B cell (primary cell): Measurements from ENCODE around the gene CCDC106. TPM values are rescaled to one million over a fixed set of nuclear protein-coding genes. Genes with fewer than 3 reads are reported as not detected.
A peak's percentile ranks its signal among the peaks of the same experiment; 100 is the strongest.

Source experiments
- ATAC-seq: fragments of 200-7000 bp; cut with Tn5 transposase; one replicate; pipeline ENCODE4 v1.10.0; 2021; ENCODE audit warnings: low read depth, mild to moderate bottlenecking, moderate number of reproducible peaks, moderate library complexity
- CTCF ChIA-PET: fragments of 350-600 bp; sonication (Branson Sonifier 250); formaldehyde crosslinking; loops from one replicate; lab custom pipeline; 2021; ENCODE audit warnings: antibody characterized with exemption, inconsistent platforms; lab: Charles Lee
- POLR2A ChIA-PET: fragments of 350-600 bp; sonication (Branson Sonifier 250); formaldehyde crosslinking; loops from one replicate; lab custom pipeline; 2021; ENCODE audit warnings: antibody characterized with exemption; lab: Charles Lee
- DNase-seq: peaks from one replicate; pipeline ENCODE4 v3.0.0; 2013
- H2AFZ ChIP-seq: 2 replicates; pipeline ENCODE4 v1.6.1; 2012; ENCODE audit warnings: mild to moderate bottlenecking, low read depth, low read length; ENCODE audit not compliant: insufficient read depth, poor library complexity, severe bottlenecking
- H3K27ac ChIP-seq, 2 donors: 1 replicate in 1 of 2; 2 replicates in 1 of 2; pipeline ENCODE4 v1.5.1; 2012 to 2013; ENCODE audit warnings: low read length in 2 of 2, mild to moderate bottlenecking in 2 of 2, moderate library complexity in 1 of 2
- H3K27me3 ChIP-seq, 4 experiments: fragments of 200-600 bp in 1 of 4; sonication (generic) in 1 of 4; replicated peaks in 1 of 4; 1 replicate in 2 of 4; 2 replicates in 2 of 4; pipeline versions ENCODE4 v1.6.1 to v1.7.0; 2013 to 2016; ENCODE audit warnings: low read length in 3 of 4, mild to moderate bottlenecking in 2 of 4, mixed read lengths in 1 of 4, moderate library complexity in 1 of 4; ENCODE audit not compliant: insufficient read depth in 4 of 4, control insufficient read depth in 3 of 4; ENCODE audit errors: control extremely low read depth in 1 of 4
- H3K36me3 ChIP-seq, 2 experiments: replicated peaks in 1 of 2; 1 replicate in 1 of 2; 2 replicates in 1 of 2; pipeline versions ENCODE4 v1.6.1 to v1.7.1; 2013; ENCODE audit warnings: low read length in 1 of 2; ENCODE audit not compliant: insufficient read depth in 2 of 2, control insufficient read depth in 1 of 2; ENCODE audit errors: control extremely low read depth in 1 of 2, extremely low read depth in 1 of 2
- H3K4me1 ChIP-seq, 2 donors: fragments of 200-600 bp in 1 of 2; sonication (generic) in 1 of 2; 1 replicate in 1 of 2; 2 replicates in 1 of 2; pipeline versions ENCODE4 v1.5.1 to v1.6.1; 2013 to 2017; ENCODE audit warnings: low read length in 2 of 2; ENCODE audit not compliant: control insufficient read depth in 2 of 2, insufficient read depth in 2 of 2
- H3K4me2 ChIP-seq: replicated peaks from 2 replicates; pipeline ENCODE3; 2012; ENCODE audit warnings: mild to moderate bottlenecking, low read depth, low read length; ENCODE audit not compliant: poor library complexity, severe bottlenecking
- H3K4me3 ChIP-seq, 5 experiments: fragments of 200-600 bp in 1 of 5; sonication (generic) in 1 of 5; 1 replicate in 3 of 5; 2 replicates in 2 of 5; pipeline versions ENCODE4 v1.5.1 to v1.7.0; 2011 to 2016; ENCODE audit warnings: low read length in 4 of 5, mild to moderate bottlenecking in 4 of 5, low read depth in 2 of 5, control low read depth in 1 of 5, moderate library complexity in 1 of 5; ENCODE audit not compliant: insufficient read depth in 1 of 5; ENCODE audit errors: control extremely low read depth in 1 of 5, extremely low read depth in 1 of 5
- H3K79me2 ChIP-seq: fragments of 200-600 bp; sonication (generic); one replicate; pipeline ENCODE4 v1.6.0; 2016; ENCODE audit warnings: low read length; ENCODE audit not compliant: control insufficient read depth, insufficient read depth
- H3K9ac ChIP-seq: fragments of 200-600 bp; sonication (generic); 2 replicates; pipeline ENCODE4 v1.6.1; 2017; ENCODE audit warnings: mild to moderate bottlenecking, low read length, moderate library complexity
- H3K9me3 ChIP-seq, 3 donors: one replicate each; pipeline versions ENCODE4 v1.6.1 to v1.7.1; 2013; ENCODE audit warnings: low read length in 2 of 3; ENCODE audit not compliant: control insufficient read depth in 2 of 3, insufficient read depth in 1 of 3; ENCODE audit errors: control extremely low read depth in 1 of 3
- H4K20me1 ChIP-seq: 2 replicates; pipeline ENCODE4 v1.6.0; 2012; ENCODE audit warnings: mild to moderate bottlenecking, low read length; ENCODE audit not compliant: insufficient read depth, control insufficient read depth, poor library complexity, severe bottlenecking
- H3K27ac Mint-ChIP-seq: one replicate; pipeline ENCODE4 v1.8.0; 2021; ENCODE audit warnings: mixed read lengths
- H3K27me3 Mint-ChIP-seq: one replicate; pipeline ENCODE4 v1.8.0; 2021; ENCODE audit warnings: mixed read lengths
- H3K4me1 Mint-ChIP-seq: one replicate; pipeline ENCODE4 v1.8.0; 2021; ENCODE audit warnings: mixed read lengths
- H3K4me3 Mint-ChIP-seq: one replicate; pipeline ENCODE4 v1.8.0; 2021; ENCODE audit warnings: mixed read lengths
- H3K9me3 Mint-ChIP-seq: one replicate; pipeline ENCODE4 v1.8.0; 2022; ENCODE audit warnings: mixed read lengths; ENCODE audit not compliant: insufficient read depth
- CTCF ChIP-seq: fragments of 200-600 bp; IDR thresholded peaks from one replicate; pipeline ENCODE4 v1.8.0; 2022; ENCODE audit warnings: antibody characterized with exemption, mild to moderate bottlenecking
- EZH2 ChIP-seq: IDR thresholded peaks from 2 replicates; pipeline ENCODE4 v1.6.1; 2012; ENCODE audit warnings: borderline replicate concordance, low read depth, mild to moderate bottlenecking, moderate library complexity, low read length; ENCODE audit not compliant: insufficient read depth, poor library complexity, severe bottlenecking
- WGBS: methylation state at CpG from one replicate; pipeline ENCODE4 v1.1.5; 2013; ENCODE audit warnings: missing lambda C conversion rate; ENCODE audit not compliant: insufficient coverage; 5-methylcytosine and 5-hydroxymethylcytosine counted together
- intact Hi-C: fragments of 100-400 bp; cut with micrococcal nuclease; formaldehyde crosslinking; loops from one replicate; pipeline ENCODE4 v1.10.0; 2022
- polyA plus RNA-seq: library from polyadenylated mRNA; depleted of rRNA; stranded (reverse); fragments of >200 nt; gene quantifications from 2 replicates; pipeline ENCODE4 v1.2.3, GENCODE V29; 2012
- total RNA-seq, 2 donors: library from RNA; stranded (reverse); fragments of 120-200 nt in 1 of 2; gene quantifications; 1 replicate in 1 of 2; 2 replicates in 1 of 2; pipeline versions ENCODE4 v1.2.3 to v1.2.4, GENCODE V29; 2013 to 2022

Gene CCDC106
- total and polyA plus RNA-seq, 2 donors (not counting 1 experiment from before 2014, with no cell fraction given) = 25.2 to 52.1 TPM

DNA sequence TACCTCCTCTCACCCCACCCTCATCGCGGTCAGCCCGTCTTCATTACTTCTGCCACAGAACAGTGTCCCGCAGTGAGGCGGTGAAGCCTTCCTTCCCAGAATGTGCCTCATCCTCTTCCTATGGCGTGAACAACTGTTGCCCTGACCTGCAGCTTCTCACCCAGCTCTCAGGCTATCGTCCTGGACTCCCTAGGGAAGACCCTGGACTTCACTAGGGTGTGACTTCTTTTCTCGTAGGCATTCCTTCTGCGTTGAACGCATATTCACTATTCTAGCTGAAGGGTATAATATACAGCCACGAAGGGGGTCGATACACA lies 41.6 kb upstream of the CCDC106 start:
- peaks cover 10% of the 10 kb centered on the region for H4K20me1 ChIP-seq
- H2AFZ ChIP-seq = peak overlapping the region; percentile 68
- H3K4me3 Mint-ChIP-seq = peak overlapping the region; percentile 96
- peaks cover 0 to 3% (median 0%) of the 10 kb centered on the region in 3 donors for H3K9me3 ChIP-seq
- ChIA-PET POLR2A (interaction anchor here (0.5 to 1.8 kb wide), 8 partner anchors 12 to 130 kb away, joined by 3 to 7 read pairs (median 5); partner anchors contain the start of genes ZNF579, ZNF628 and ZNF784), CTCF (interaction anchor here (0.7 to 2.9 kb wide), 27 partner anchors 9 to 465 kb away, joined by 3 to 46 read pairs (median 5); partner anchors contain the start of genes KMT5C, ZNF628 and ZNF784)
- TF ChIP-seq EZH2 (no peak), CTCF (no peak)
- H3K36me3 ChIP-seq = peaks cover 0 to 13% of the 10 kb centered on the region in 2 experiments
- peaks cover 10 to 30% of the 10 kb centered on the region in 2 donors for H3K4me1 ChIP-seq
- H3K9me3 Mint-ChIP-seq = no peaks in the 10 kb centered on the region
- ATAC-seq (no peak), DNase-seq (no peak)
- peak overlapping the region; percentile 74 to 85 for H3K27ac ChIP-seq
- H3K4me3 ChIP-seq = peak overlapping the region; percentile 41 to 84 (median 66)
- peak overlapping the region; percentile 72 for H3K9ac ChIP-seq
- peaks cover 60% of the 10 kb centered on the region for H3K4me1 Mint-ChIP-seq
- H3K27me3 ChIP-seq = no peaks in the 10 kb centered on the region
- WGBS = 29% methylated on average over 12 of the region's 12 CpGs
- peaks cover 54% of the 10 kb centered on the region for H3K79me2 ChIP-seq
- no peaks in the 10 kb centered on the region for H3K27me3 Mint-ChIP-seq
- peak overlapping the region; percentile 97 for H3K27ac Mint-ChIP-seq
- H3K4me2 ChIP-seq = peak overlapping the region; percentile 97
- intact Hi-C loops = loop anchor here (5.0 to 10.0 kb wide), 3 partner anchors 36 to 352 kb away; partner anchors contain the start of genes BRSK1, HSPBP1, PPP6R1 and ZNF580

- no peak overlapping the region for H3K9ac ChIP-seq
- peaks cover 57% of the 10 kb centered on the region for H3K79me2 ChIP-seq
- CTCF ChIA-PET = interaction anchor here (0.7 to 2.9 kb wide), 27 partner anchors 9 to 466 kb away, joined by 3 to 46 read pairs (median 5); partner anchors contain the start of genes KMT5C, ZNF628 and ZNF784
- H3K27ac ChIP-seq = peak overlapping the region; percentile 74 to 85
- 63% methylated on average over 6 of the region's 9 CpGs for WGBS
- Mint-ChIP-seq H3K4me1 (peaks cover 60% of the 10 kb centered on the region), H3K9me3 (no peaks in the 10 kb centered on the region), H3K27ac (peak overlapping the region; percentile 97), H3K27me3 (no peaks in the 10 kb centered on the region), H3K4me3 (peak overlapping the region; percentile 96)
- peaks cover 0 to 13% of the 10 kb centered on the region in 2 experiments for H3K36me3 ChIP-seq
- intact Hi-C loops = loop anchor here (5.0 to 10.0 kb wide), 3 partner anchors 35 to 352 kb away; partner anchors contain the start of genes BRSK1, HSPBP1, PPP6R1 and ZNF580
- POLR2A ChIA-PET = interaction anchor here (0.5 to 1.8 kb wide), 6 partner anchors 11 to 130 kb away, joined by 5 to 7 read pairs (median 5); partner anchors contain the start of genes ZNF579, ZNF628 and ZNF784
- H3K4me2 ChIP-seq = peak overlapping the region; percentile 97
- no peak overlapping the region for H2AFZ ChIP-seq
- no peak for TF ChIP-seq EZH2
- no peak for TF ChIP-seq CTCF
- peaks cover 0 to 3% (median 0%) of the 10 kb centered on the region in 3 donors for H3K9me3 ChIP-seq
- no peak for ATAC-seq
- H3K4me1 ChIP-seq = peaks cover 13 to 34% of the 10 kb centered on the region in 2 donors
- DNase-seq = no peak
- peaks cover 13% of the 10 kb centered on the region for H4K20me1 ChIP-seq
- H3K27me3 ChIP-seq = no peaks in the 10 kb centered on the region
- H3K4me3 ChIP-seq = no peak overlapping the region
These were observed 41.2 kb upstream of the CCDC106 start for GRCh38 chr19:55606817-55607216.
